Activated naive CD4-positive, alpha-beta T cell treated with anti-CD3 and anti-CD28 coated beads, Interleukin-2, amount 50 U/mL, for 16 hours (primary cell): ENCODE results near the gene PLXND1.
"Not testable (repeated sequence)": the region's sequence is repeated elsewhere in the genome, so short reads cannot be mapped to it uniquely, and the experiment has no call there.

Source experiments
- DNase-seq: peaks from one replicate; pipeline ENCODE4 v3.0.0-alpha.2; 2020

PLXND1 gene

GRCh38 chr3:129520960-129521359, 85.5 kb downstream of the PLXND1 start:
- no peak for DNase-seq

DNA sequence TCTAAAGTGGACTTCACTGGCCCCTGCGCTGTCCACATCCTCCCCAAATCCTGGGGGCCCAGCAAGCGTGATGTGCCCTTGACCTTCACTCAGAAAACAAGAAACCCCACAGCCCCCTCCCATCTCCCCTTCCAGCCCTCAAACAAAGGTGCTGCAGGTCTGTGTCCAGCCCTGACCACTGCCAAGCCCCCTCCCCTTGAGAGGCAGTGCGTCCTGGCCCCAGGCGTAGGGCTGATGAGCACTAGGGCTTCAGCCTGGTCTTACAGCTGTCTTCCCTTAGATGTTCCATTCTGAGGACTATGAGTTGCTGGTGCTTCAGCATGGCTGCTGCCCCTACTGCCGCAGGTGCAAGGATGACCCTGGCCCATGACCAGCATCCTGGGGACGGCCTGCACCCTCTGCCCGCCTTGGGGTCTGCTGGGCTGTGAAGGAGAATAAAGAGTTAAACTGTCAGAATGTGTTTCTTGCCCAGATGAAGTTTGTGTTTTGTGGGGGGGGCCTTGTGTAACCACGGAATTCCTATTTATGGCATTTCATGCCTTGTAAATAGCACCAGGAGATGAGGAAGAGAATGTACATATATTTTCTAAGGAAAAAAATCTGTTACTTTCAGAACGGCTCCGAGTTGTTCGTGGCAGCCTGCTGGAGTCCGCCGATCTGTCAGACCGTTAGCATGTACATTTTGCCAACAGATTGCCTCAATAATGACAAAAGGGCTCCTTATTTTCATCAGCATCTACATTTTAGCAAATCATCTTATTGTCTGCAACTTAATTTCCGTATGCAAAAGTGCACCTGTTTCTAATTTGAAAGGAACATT, 86.4 kb downstream of the PLXND1 start:
- DNase-seq = no peak

DNA sequence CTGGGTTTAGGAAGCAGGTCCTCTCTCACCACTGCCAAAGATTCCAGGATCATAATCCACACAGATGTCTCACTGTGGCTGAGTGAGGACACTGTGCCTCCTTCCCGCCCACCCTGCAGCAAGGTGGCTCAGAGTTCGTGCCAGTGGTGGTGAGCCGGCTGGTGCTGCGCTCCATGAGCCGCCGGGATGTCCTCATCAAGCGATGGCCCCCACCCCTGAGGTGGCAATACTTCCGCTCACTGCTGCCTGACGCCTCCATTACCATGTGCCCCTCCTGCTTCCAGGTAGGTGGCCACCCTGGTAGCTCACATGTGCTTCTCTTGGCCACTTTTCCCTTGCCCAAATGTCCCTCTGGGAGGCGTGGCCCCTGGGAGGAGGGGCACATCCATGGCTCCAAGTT, 87.0 kb downstream of the PLXND1 start:
- DNase-seq = no peak

GRCh38 chr3:129518581-129518980, 87.9 kb downstream of the PLXND1 start:
- DNase-seq = no peak

GRCh38 chr3:129518038-129518561, 88.4 kb downstream of the PLXND1 start:
- no peak for DNase-seq

GRCh38 chr3:129517516-129517915, 89.0 kb downstream of the PLXND1 start:
- DNase-seq = no peak

DNA sequence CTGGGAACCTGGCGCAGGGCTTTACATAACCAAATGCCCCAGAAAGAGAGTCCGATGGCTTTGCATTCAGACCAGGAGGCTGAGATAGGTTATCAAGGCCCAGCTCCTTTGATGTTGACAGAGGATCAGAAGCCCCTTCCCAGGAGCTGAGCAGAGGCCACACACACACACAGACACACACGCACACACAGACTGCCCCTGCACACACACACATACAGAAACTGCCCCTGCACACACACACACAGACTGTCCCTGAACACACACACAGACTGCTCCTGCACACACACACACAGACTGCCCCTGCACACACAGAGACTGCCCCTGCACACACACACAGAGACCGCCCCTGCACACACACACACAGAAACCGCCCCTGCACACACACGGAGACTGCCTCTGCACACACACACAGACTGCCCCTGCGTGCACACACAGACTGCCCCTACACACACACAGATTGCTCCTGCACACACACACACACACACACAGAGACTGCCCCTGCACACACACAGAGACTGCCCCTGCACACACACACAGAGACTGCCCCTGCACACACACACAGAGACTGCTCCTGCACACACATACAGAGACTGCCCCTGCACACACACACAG, 90.5 kb downstream of the PLXND1 start:
- not testable (repeated sequence) for DNase-seq

GRCh38 chr3:129515108-129515820, 91.2 kb downstream of the PLXND1 start:
- DNase-seq = not testable (repeated sequence)

GRCh38 chr3:129514563-129514962, 91.9 kb downstream of the PLXND1 start:
- no peak for DNase-seq

- no peak for DNase-seq
These were observed 92.4 kb downstream of the PLXND1 start for GRCh38 chr3:129514110-129514509.

DNA sequence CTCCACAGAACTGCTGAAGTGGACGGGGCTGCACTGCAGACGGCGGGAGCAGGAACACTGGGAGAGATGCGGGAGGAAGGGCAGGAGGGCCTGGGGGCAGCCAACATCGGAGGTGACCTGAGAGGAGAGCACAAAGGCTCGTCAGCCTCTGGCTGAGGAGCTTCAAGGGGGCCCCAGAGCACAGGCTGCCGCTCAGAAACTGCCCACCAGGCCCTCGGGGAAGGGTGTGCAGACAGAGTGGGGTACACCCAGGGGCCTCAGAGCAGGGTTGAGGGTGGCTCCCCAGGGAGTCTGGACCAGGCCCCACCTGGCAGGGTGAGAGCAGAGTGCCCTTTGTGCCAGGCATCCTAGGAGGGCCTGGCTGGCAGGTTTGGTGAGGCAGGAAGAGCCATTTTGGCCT, 92.8 kb downstream of the PLXND1 start:
- no peak for DNase-seq

DNA sequence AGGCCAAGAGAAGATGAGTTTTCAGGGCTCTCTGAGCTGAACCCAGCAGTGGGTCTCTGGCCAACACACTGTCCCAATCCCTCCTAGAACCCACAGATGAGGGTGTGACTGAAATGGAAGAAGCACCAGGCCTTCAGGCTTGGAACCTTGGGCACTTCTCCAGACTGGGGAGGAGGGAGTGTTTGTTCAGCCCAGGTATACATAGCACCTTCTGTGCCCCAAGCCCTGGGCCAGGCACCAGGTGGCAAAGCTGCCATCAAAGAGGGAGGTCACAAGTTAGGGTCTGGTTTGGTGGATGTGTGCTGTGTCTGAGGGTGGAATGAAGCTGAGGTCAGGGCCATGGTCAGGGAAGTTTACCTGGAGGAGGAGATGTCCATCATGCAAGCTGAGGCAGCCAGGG, 93.9 kb downstream of the PLXND1 start:
- DNase-seq = no peak

GRCh38 chr3:129507181-129507831, 99.2 kb downstream of the PLXND1 start:
- no peak for DNase-seq

GRCh38 chr3:129506231-129506742, 100.2 kb downstream of the PLXND1 start:
- no peak for DNase-seq

- DNase-seq = no peak
These were observed 101.1 kb downstream of the PLXND1 start for GRCh38 chr3:129505341-129505740.
